ENCODE measurements around the gene WDR87. TPM values are rescaled to one million over a fixed set of nuclear protein-coding genes. Genes with fewer than 3 reads are reported as not detected.

WDR87 gene
- total and polyA plus RNA-seq, 9 of the 15 experiments (the other 6 are each of a cell fraction or from before 2014, with no cell fraction given): not detected

- Histone ChIP-seq H3K36me3 (ENCODE audit: control insufficient read depth, insufficient read depth, low read length) (no peaks in the 10 kb centered on the region), H4K20me1 (replicated peaks; ENCODE audit: control insufficient read depth, insufficient read depth, low read length) (no peaks in the 10 kb centered on the region), H3K9me1 (ENCODE audit: control insufficient read depth, insufficient read depth, low read length) (no peaks in the 10 kb centered on the region), H3K4me1 (replicated peaks in 1 of 2; ENCODE audit: control insufficient read depth in 2 of 2, insufficient read depth in 2 of 2, low read length in 2 of 2) (no peaks in the 10 kb centered on the region), H3K4me2 (ENCODE audit: insufficient read depth, low read length) (no peak overlapping the region), H3K79me2 (ENCODE audit: control insufficient read depth, insufficient read depth, low read length) (no peaks in the 10 kb centered on the region), H3K9me3 (replicated peaks; ENCODE audit: control insufficient read depth, insufficient read depth, low read depth, low read length) (no peaks in the 10 kb centered on the region), H3K9ac (ENCODE audit: insufficient read depth in 1 of 2, low read depth in 2 of 2, low read length in 2 of 2) (no peak overlapping the region), H2AFZ (ENCODE audit: low read depth, low read length) (no peak overlapping the region), H3K27ac (ENCODE audit: extremely low read depth, low read depth, low read length) (no peak overlapping the region), H3K27me3 (ENCODE audit: control insufficient read depth in 2 of 2, insufficient read depth in 2 of 2, low read length in 2 of 2) (peaks cover 7 to 12% of the 10 kb centered on the region in 2 experiments; a peak in 4 of 5 replicates), H3K4me3 (no peak overlapping the region)
- ATAC-seq: no peak
- ChIA-PET POLR2A (no interaction called here), CTCF (ENCODE audit: low intra/inter-chr PET ratio) (no interaction called here)
- 0% methylated on average over 2 of the region's 2 CpGs for WGBS (ENCODE audit: insufficient coverage, low coverage, missing lambda C conversion rate)
- DNase-seq (ENCODE audit: extremely low read depth in 1 of 4, low spot score in 3 of 4): no peak
- BruUV-seq (replicated peaks): no TSS peak
- FAIRE-seq: no peak
- in situ Hi-C loops (cut with MboI): loop anchor here (5.0 to 25.0 kb wide), 2 partner anchors 327 to 437 kb away; partner anchors contain the start of gene CATSPERG
- intact Hi-C loops (cut with micrococcal nuclease): loop anchor here (5.0 to 10.0 kb wide), 2 partner anchors 172 to 785 kb away; no protein-coding TSS in a partner anchor
- TF ChIP-seq SRSF9 (IDR thresholded peaks at IDR 0.05; ENCODE audit: borderline replicate concordance, low read depth, low read length): no peak
- no peak for TF ChIP-seq KLF10 (CRISPR knock-in tag; IDR thresholded peaks at IDR 0.05)
- TF ChIP-seq ATF7 (IDR thresholded peaks at IDR 0.05): no peak
- TF ChIP-seq CEBPG (CRISPR knock-in tag; IDR thresholded peaks at IDR 0.05): no peak
- TF ChIP-seq CEBPG (tag; conservative IDR thresholded peaks at IDR 0.05 in 1 of 2, IDR thresholded peaks at IDR 0.05 in 1 of 2): no peak
- no peak for TF ChIP-seq RBM17 (IDR thresholded peaks at IDR 0.05; ENCODE audit: borderline replicate concordance, low read depth, low read length)
- TF ChIP-seq U2AF2 (optimal IDR thresholded peaks at IDR 0.05; ENCODE audit: low read depth, low read length): no peak
- no peak for TF ChIP-seq SRSF1 (IDR thresholded peaks at IDR 0.05; ENCODE audit: low read depth, low read length)
- TF ChIP-seq HMGN3 (IDR thresholded peaks at IDR 0.05; ENCODE audit: borderline replicate concordance, extremely low read depth, insufficient read length, low read depth, low read length): no peak
- TF ChIP-seq ARID2 (IDR thresholded peaks at IDR 0.05): no peak
Measured at GRCh38 chr19:37899966-37900365, 6.4 kb downstream of the WDR87 start.

Data from K562 (cell line).